Neural progenitor cell (in vitro differentiated cells): ENCODE measurements around the gene SBF2. TPM values are rescaled to one million over a fixed set of nuclear protein-coding genes. Genes with fewer than 3 reads are reported as not detected.

ENCODE experiments used
- DNase-seq: peaks from one replicate; pipeline ENCODE4 v3.0.0-alpha.2; 2016; ENCODE audit warnings: low spot score
- H2AFZ ChIP-seq: fragments of 200-600 bp; sonication (generic); replicated peaks from 2 replicates; pipeline ENCODE4 v1.6.1; 2016; ENCODE audit warnings: antibody characterized with exemption
- H3F3A ChIP-seq: fragments of 200-600 bp; sonication (generic); 2 replicates; pipeline ENCODE4 v1.6.1; 2016; ENCODE audit warnings: antibody characterized with exemption, low read depth
- H3K27ac ChIP-seq: fragments of 200-600 bp; sonication (generic); 2 replicates; pipeline ENCODE4 v1.5.1; 2016; ENCODE audit warnings: mild to moderate bottlenecking
- H3K27me3 ChIP-seq: fragments of 200-600 bp; sonication (generic); 2 replicates; pipeline ENCODE4 v1.6.1; 2016; ENCODE audit warnings: mild to moderate bottlenecking, moderate library complexity
- H3K36me3 ChIP-seq: fragments of 200-600 bp; sonication (generic); 2 replicates; pipeline ENCODE4 v1.5.1; 2016
- H3K4me1 ChIP-seq: fragments of 200-600 bp; sonication (generic); 2 replicates; pipeline ENCODE4 v1.6.1; 2016; ENCODE audit warnings: mixed run types
- H3K4me2 ChIP-seq: fragments of 200-600 bp; sonication (generic); 2 replicates; pipeline ENCODE4 v1.6.1; 2016
- H3K4me3 ChIP-seq: fragments of 200-600 bp; sonication (generic); 2 replicates; pipeline ENCODE4 v1.5.1; 2016
- H3K79me2 ChIP-seq: fragments of 200-600 bp; sonication (generic); 2 replicates; pipeline ENCODE4 v1.6.1; 2016; ENCODE audit warnings: low read depth
- H3K9ac ChIP-seq: fragments of 200-600 bp; sonication (generic); 2 replicates; pipeline ENCODE4 v1.6.1; 2016
- H3K9me3 ChIP-seq: fragments of 200-600 bp; sonication (generic); 2 replicates; pipeline ENCODE4 v1.5.1; 2016; ENCODE audit warnings: low read depth
- H4K20me1 ChIP-seq: fragments of 200-600 bp; sonication (generic); 2 replicates; pipeline ENCODE4 v1.6.1; 2016; ENCODE audit warnings: low read depth
- H3K27ac Mint-ChIP-seq: 3 replicates; pipeline ENCODE4 v1.8.0; 2021; ENCODE audit warnings: mixed read lengths
- H3K27me3 Mint-ChIP-seq: 2 replicates; pipeline ENCODE4 v1.8.0; 2022; ENCODE audit warnings: low read depth, mild to moderate bottlenecking, inconsistent platforms, moderate library complexity, mixed read lengths; ENCODE audit not compliant: insufficient read depth
- H3K36me3 Mint-ChIP-seq: 3 replicates; pipeline ENCODE4 v1.8.0; 2021; ENCODE audit warnings: mixed read lengths
- H3K4me1 Mint-ChIP-seq: 3 replicates; pipeline ENCODE4 v1.8.0; 2021; ENCODE audit warnings: mixed read lengths
- H3K4me3 Mint-ChIP-seq: 3 replicates; pipeline ENCODE4 v1.8.0; 2021; ENCODE audit warnings: mild to moderate bottlenecking, moderate library complexity, mixed read lengths
- H3K9me3 Mint-ChIP-seq: 3 replicates; pipeline ENCODE4 v1.8.0; 2020; ENCODE audit warnings: mixed read lengths
- CTCF ChIP-seq: fragments of 200-600 bp; sonication (generic); IDR thresholded peaks from 2 replicates; pipeline ENCODE4 v1.5.1; 2017; ENCODE audit warnings: antibody characterized with exemption, mild to moderate bottlenecking
- EZH2 ChIP-seq: fragments of 200-600 bp; sonication (generic); IDR thresholded peaks from 2 replicates; pipeline ENCODE4 v1.6.1; 2017; ENCODE audit warnings: antibody characterized with exemption, mild to moderate bottlenecking, moderate library complexity
- EZH2phosphoT487 ChIP-seq: fragments of 200-600 bp; sonication (generic); IDR thresholded peaks from 2 replicates; pipeline ENCODE4 v1.6.1; 2017; ENCODE audit warnings: antibody characterized with exemption
- total RNA-seq: library from RNA; depleted of rRNA; stranded (reverse); fragments of >200 nt; gene quantifications from 2 replicates; pipeline ENCODE4 v1.2.3, GENCODE V29; 2015; ENCODE audit warnings: low replicate concordance

SBF2 gene
- total RNA-seq, 1 donor from 2014 or later = 48.2 TPM

DNA sequence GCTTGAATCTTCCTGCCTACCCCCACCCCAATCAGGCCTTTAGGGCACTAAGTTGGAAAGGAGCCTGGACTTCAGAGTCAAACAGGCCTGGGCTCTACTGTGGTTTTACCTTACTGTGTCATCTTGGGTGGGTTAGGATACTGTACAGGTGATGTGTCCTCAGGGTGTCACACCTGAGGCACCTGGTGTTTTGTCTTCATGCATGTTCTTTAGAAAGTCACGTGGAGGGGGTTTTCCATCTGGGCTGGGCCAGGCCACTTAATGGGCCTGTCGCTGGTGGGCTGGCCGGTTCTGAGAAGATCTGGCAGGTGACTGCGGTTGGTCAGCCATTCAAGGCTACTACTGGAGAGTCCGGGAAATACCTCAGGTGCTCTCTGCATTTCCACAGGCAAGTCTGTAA, 537.6 kb downstream of the SBF2 start:
- H3K27ac Mint-ChIP-seq = peak overlapping the region; percentile 55
- DNase-seq = no peak

DNA sequence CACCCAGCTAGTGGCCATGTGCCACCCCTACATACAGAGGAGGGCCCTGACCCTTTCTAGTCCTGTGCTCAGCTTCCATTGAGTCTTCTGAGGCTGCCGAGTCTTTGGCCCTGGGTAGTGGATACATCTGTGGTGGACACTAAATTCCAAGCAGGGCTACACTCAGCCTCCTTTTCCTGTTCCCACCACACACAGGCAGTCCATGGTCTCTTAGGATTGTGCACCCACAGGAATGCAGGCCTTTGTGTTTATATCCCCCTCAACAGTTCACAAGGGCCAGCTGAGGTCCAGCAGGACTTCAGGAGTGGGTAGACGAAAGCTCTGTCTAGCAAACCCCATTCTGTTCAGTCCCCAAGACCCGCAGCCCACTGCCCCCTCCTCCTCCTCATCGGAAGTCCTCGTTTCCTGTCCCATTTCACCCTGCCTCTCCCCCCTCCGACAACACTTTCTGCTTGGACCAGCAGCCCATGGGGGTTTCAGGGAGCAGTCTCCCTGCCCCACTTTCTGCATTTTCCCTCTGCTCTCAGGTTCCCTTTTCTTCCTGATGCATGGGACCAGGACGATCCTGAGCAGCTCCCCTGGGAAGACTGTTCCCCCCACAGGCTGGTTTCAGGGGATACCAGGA, 538.3 kb downstream of the SBF2 start:
- Histone ChIP-seq H2AFZ (no peak overlapping the region), H3K4me1 (peaks cover 9% of the 10 kb centered on the region), H3K79me2 (no peaks in the 10 kb centered on the region), H4K20me1 (no peaks in the 10 kb centered on the region), H3K27me3 (peaks cover 4% of the 10 kb centered on the region), H3K9me3 (no peaks in the 10 kb centered on the region), H3K36me3 (no peaks in the 10 kb centered on the region), H3K9ac (no peak overlapping the region), H3K4me2 (no peak overlapping the region), H3K4me3 (no peak overlapping the region), H3F3A (peaks cover 6% of the 10 kb centered on the region), H3K27ac (no peak overlapping the region)
- peaks cover 4% of the 10 kb centered on the region for H3K36me3 Mint-ChIP-seq
- no peak for DNase-seq
- peaks cover 33% of the 10 kb centered on the region for H3K4me1 Mint-ChIP-seq
- H3K9me3 Mint-ChIP-seq = no peaks in the 10 kb centered on the region
- H3K27me3 Mint-ChIP-seq = peaks cover 7% of the 10 kb centered on the region
- TF ChIP-seq CTCF (no peak), EZH2 (no peak), EZH2phosphoT487 (no peak)
- peak overlapping the region; percentile 76 for H3K27ac Mint-ChIP-seq
- no peak overlapping the region for H3K4me3 Mint-ChIP-seq

More for the DNA sequence above, 537.6 kb downstream of the SBF2 start:
- Histone ChIP-seq H3K79me2 (no peaks in the 10 kb centered on the region), H3K27ac (no peak overlapping the region), H3F3A (peaks cover 6% of the 10 kb centered on the region), H3K9ac (no peak overlapping the region), H4K20me1 (no peaks in the 10 kb centered on the region), H2AFZ (no peak overlapping the region), H3K36me3 (no peaks in the 10 kb centered on the region), H3K4me1 (peaks cover 9% of the 10 kb centered on the region), H3K4me3 (no peak overlapping the region), H3K9me3 (no peaks in the 10 kb centered on the region), H3K27me3 (peaks cover 4% of the 10 kb centered on the region), H3K4me2 (no peak overlapping the region)
- peaks cover 4% of the 10 kb centered on the region for H3K36me3 Mint-ChIP-seq
- H3K4me1 Mint-ChIP-seq = peaks cover 33% of the 10 kb centered on the region
- no peaks in the 10 kb centered on the region for H3K9me3 Mint-ChIP-seq
- H3K4me3 Mint-ChIP-seq = no peak overlapping the region
- no peak for TF ChIP-seq CTCF
- no peak for TF ChIP-seq EZH2phosphoT487
- TF ChIP-seq EZH2 = no peak
- H3K27me3 Mint-ChIP-seq = peaks cover 11% of the 10 kb centered on the region

DNA sequence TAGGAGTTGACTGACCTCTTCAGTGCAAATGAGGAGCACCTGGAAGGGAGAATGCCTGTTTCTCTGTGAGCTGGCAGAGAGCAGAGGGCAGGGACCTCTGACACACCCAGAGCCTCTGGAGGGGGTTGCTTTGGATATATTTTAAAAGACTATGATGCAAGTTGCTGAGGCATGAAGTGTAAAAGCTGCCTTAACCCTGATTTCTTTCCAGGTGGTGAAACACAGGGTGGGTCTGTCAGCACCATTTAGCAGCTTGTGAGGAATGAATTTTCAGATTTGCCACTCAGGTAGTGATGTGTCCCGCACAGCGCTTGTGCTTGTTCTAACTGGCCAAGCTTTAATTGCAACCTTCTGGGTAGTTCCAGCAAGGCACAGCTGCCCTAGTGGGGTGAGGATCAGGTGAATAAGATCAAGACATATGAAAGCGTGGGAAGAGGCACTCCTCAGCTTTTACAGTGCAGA, 540.0 kb downstream of the SBF2 start:
- peaks cover 7% of the 10 kb centered on the region for H3K36me3 Mint-ChIP-seq
- Histone ChIP-seq H3K79me2 (no peaks in the 10 kb centered on the region), H3K4me1 (peaks cover 9% of the 10 kb centered on the region), H3K9me3 (no peaks in the 10 kb centered on the region), H3K27ac (no peak overlapping the region), H3K36me3 (no peaks in the 10 kb centered on the region), H3K4me2 (no peak overlapping the region), H3K9ac (no peak overlapping the region), H4K20me1 (no peaks in the 10 kb centered on the region), H3K27me3 (peaks cover 3% of the 10 kb centered on the region), H3F3A (peaks cover 3% of the 10 kb centered on the region), H2AFZ (no peak overlapping the region), H3K4me3 (no peak overlapping the region)
- peaks cover 8% of the 10 kb centered on the region for H3K27me3 Mint-ChIP-seq
- TF ChIP-seq EZH2phosphoT487 (no peak), EZH2 (no peak), CTCF (no peak)
- H3K9me3 Mint-ChIP-seq = no peaks in the 10 kb centered on the region
- H3K27ac Mint-ChIP-seq = no peak overlapping the region
- H3K4me1 Mint-ChIP-seq = peaks cover 28% of the 10 kb centered on the region
- no peak overlapping the region for H3K4me3 Mint-ChIP-seq
- DNase-seq = no peak
